ENCODE measurements around the gene CERK.

DNA sequence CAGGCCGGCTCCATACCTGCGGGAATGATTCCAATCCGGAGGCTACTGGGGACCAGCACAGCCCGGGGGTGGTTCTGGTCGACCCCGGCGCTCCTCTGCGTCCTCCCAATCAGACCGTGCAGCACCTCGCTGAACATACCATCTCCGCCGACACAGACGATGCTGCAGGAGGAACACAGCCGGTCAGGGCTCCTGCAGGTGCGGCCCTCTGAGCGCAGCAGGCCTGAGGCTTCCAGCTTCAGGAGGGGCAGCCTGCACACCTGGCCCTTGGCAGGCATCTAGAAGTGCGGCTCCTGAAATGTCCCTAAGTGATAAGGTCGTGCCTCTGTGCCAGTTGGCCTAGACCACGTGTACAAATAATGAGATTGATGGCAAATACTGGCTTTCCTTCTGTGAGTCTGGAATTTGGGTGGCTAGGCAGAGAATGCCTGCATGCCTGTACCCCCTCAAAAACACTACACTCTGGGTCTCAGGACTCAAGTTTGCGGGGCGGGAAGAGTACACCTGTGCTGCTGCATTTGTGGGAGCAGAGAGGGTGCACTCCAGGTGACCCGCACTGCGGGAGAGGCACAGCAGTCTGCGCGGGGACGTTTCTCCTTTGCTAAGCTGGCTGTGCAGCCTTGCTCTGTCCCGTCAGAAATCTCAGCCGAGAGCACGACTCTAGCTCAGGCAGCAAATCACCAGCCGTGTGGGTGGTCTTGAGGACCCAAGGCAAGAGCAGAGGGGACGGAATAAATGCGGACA is 30.1 kb downstream of the CERK start:
- TF ChIP-seq POLR2A (IDR thresholded peaks at IDR 0.05; ENCODE audit: extremely low read depth, insufficient read length) = no peak
- TF ChIP-seq, protein P1, sequence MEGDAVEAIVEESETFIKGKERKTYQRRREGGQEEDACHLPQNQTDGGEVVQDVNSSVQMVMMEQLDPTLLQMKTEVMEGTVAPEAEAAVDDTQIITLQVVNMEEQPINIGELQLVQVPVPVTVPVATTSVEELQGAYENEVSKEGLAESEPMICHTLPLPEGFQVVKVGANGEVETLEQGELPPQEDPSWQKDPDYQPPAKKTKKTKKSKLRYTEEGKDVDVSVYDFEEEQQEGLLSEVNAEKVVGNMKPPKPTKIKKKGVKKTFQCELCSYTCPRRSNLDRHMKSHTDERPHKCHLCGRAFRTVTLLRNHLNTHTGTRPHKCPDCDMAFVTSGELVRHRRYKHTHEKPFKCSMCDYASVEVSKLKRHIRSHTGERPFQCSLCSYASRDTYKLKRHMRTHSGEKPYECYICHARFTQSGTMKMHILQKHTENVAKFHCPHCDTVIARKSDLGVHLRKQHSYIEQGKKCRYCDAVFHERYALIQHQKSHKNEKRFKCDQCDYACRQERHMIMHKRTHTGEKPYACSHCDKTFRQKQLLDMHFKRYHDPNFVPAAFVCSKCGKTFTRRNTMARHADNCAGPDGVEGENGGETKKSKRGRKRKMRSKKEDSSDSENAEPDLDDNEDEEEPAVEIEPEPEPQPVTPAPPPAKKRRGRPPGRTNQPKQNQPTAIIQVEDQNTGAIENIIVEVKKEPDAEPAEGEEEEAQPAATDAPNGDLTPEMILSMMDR (IDR thresholded peaks at IDR 0.05; ENCODE audit: low read depth, low read length) = no peak

Data from NB4 (cell line).